Measurements from ENCODE around the gene PANX2. TPM values are rescaled to one million over a fixed set of nuclear protein-coding genes. Genes with fewer than 3 reads are reported as not detected.

PANX2 gene
- total RNA-seq, 1 experiment from 2014 or later, result 0.77 TPM

GRCh38 chr22:50197856-50198623, 27.5 kb downstream of the PANX2 start:
- BruUV-seq (replicated peaks), result no TSS peak
- Mint-ChIP-seq H3K27ac (ENCODE audit: low read depth, unreplicated experiment) (no peak overlapping the region), H3K36me3 (ENCODE audit: insufficient read depth, unreplicated experiment) (peaks cover 40% of the 10 kb centered on the region), H3K9me3 (ENCODE audit: unreplicated experiment) (no peaks in the 10 kb centered on the region), H3K4me1 (ENCODE audit: insufficient read depth, unreplicated experiment) (no peaks in the 10 kb centered on the region), H3K27me3 (ENCODE audit: insufficient read depth, unreplicated experiment) (no peaks in the 10 kb centered on the region), H3K4me3 (ENCODE audit: unreplicated experiment) (no peak overlapping the region)
- TF ChIP-seq CTCF (IDR thresholded peaks at IDR 0.05; ENCODE audit: unreplicated experiment), result no peak
- intact Hi-C loops (cut with micrococcal nuclease), result no loop called here
- CTCF ChIA-PET, result no interaction called here
- POLR2A ChIA-PET, result no interaction called here
- no peak for DNase-seq (ENCODE audit: unreplicated experiment)

GRCh38 chr22:50198624-50199017, 28.1 kb downstream of the PANX2 start:
- Mint-ChIP-seq H3K4me3 (ENCODE audit: unreplicated experiment) (no peak overlapping the region), H3K27me3 (ENCODE audit: insufficient read depth, unreplicated experiment) (no peaks in the 10 kb centered on the region), H3K27ac (ENCODE audit: low read depth, unreplicated experiment) (no peak overlapping the region), H3K9me3 (ENCODE audit: unreplicated experiment) (no peaks in the 10 kb centered on the region), H3K36me3 (ENCODE audit: insufficient read depth, unreplicated experiment) (peaks cover 39% of the 10 kb centered on the region), H3K4me1 (ENCODE audit: insufficient read depth, unreplicated experiment) (no peaks in the 10 kb centered on the region)
- intact Hi-C loops (cut with micrococcal nuclease), result no loop called here
- BruUV-seq (replicated peaks), result no TSS peak
- DNase-seq (ENCODE audit: unreplicated experiment), result no peak
- TF ChIP-seq CTCF (IDR thresholded peaks at IDR 0.05; ENCODE audit: unreplicated experiment), result no peak
- POLR2A ChIA-PET, result no interaction called here
- CTCF ChIA-PET, result interaction anchor here (0.9 to 1.5 kb wide), 2 partner anchors 8 to 25 kb away, joined by 3 to 6 read pairs; no protein-coding TSS in a partner anchor

GRCh38 chr22:50199251-50199721, 28.8 kb downstream of the PANX2 start:
- ChIA-PET POLR2A (interaction anchor here (0.8 kb wide), 1 partner anchor 12 kb away, joined by 4 read pairs; no protein-coding TSS in a partner anchor), CTCF (interaction anchor here (0.7 to 1.5 kb wide), 3 partner anchors 9 to 52 kb away, joined by 3 to 6 read pairs (median 3); no protein-coding TSS in a partner anchor)
- H3K36me3 Mint-ChIP-seq (ENCODE audit: insufficient read depth, unreplicated experiment), result peaks cover 38% of the 10 kb centered on the region

More at GRCh38 chr22:50199251-50199721, 28.8 kb downstream of the PANX2 start:
- no peak for DNase-seq (ENCODE audit: unreplicated experiment)
- no peak overlapping the region for H3K27ac Mint-ChIP-seq (ENCODE audit: low read depth, unreplicated experiment)
- TF ChIP-seq CTCF (IDR thresholded peaks at IDR 0.05; ENCODE audit: unreplicated experiment), result no peak
- intact Hi-C loops (cut with micrococcal nuclease), result no loop called here
- no peaks in the 10 kb centered on the region for H3K4me1 Mint-ChIP-seq (ENCODE audit: insufficient read depth, unreplicated experiment)
- H3K4me3 Mint-ChIP-seq (ENCODE audit: unreplicated experiment), result peak overlapping the region; percentile 64
- H3K27me3 Mint-ChIP-seq (ENCODE audit: insufficient read depth, unreplicated experiment), result no peaks in the 10 kb centered on the region
- BruUV-seq (replicated peaks), result no TSS peak
- H3K9me3 Mint-ChIP-seq (ENCODE audit: unreplicated experiment), result no peaks in the 10 kb centered on the region

Measured in MCF 10A (cell line).